Skeletal muscle cell (primary cell): ENCODE results near the gene USP44.
"Not testable (repeated sequence)": the region's sequence is repeated elsewhere in the genome, so short reads cannot be mapped to it uniquely, and the experiment has no call there.

ENCODE experiments used
- DNase-seq: peaks from one replicate; pipeline ENCODE4 v3.0.0-alpha.2; 2010; ENCODE audit warnings: low read depth
- H3K4me3 ChIP-seq: 2 replicates; pipeline ENCODE4 v1.5.1; 2011; ENCODE audit warnings: low read depth, mild to moderate bottlenecking, control low read depth, low read length, moderate library complexity

USP44 gene

GRCh38 chr12:95551305-95551704 lies at the start of gene USP44:
Gene USP44 (minus strand): TSS chr12:95551476. CDS start chr12:95534256, 17,220 bp downstream.
- H3K4me3 ChIP-seq, result no peak within 1 kb of the TSS
- no peak for DNase-seq

GRCh38 chr12:95600567-95600966 lies 49.3 kb upstream of the USP44 start:
- DNase-seq, result no peak
- no peak overlapping the region for H3K4me3 ChIP-seq

GRCh38 chr12:95599880-95600279 lies 48.6 kb upstream of the USP44 start:
- no peak overlapping the region for H3K4me3 ChIP-seq
- DNase-seq, result no peak

DNA sequence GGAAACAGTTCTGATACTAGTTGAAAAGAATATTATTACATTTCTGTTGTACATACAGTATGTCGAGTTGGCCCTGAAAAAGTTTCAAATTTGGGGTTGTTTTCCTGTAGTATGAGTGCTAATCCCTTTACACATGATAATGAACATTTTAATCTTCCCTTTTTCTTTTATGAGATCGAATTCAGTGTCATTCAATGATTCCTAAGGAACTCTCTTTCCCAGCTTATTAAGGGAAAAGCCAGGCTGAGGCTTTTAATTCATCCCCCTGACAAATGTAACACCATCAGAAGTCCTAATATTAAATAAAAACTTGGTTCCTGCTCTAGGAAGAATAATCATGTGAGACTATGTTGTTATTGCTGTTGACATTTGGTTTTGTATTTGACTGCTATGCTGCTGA lies 42.9 kb upstream of the USP44 start:
- H3K4me3 ChIP-seq, result no peak overlapping the region
- no peak for DNase-seq

DNA sequence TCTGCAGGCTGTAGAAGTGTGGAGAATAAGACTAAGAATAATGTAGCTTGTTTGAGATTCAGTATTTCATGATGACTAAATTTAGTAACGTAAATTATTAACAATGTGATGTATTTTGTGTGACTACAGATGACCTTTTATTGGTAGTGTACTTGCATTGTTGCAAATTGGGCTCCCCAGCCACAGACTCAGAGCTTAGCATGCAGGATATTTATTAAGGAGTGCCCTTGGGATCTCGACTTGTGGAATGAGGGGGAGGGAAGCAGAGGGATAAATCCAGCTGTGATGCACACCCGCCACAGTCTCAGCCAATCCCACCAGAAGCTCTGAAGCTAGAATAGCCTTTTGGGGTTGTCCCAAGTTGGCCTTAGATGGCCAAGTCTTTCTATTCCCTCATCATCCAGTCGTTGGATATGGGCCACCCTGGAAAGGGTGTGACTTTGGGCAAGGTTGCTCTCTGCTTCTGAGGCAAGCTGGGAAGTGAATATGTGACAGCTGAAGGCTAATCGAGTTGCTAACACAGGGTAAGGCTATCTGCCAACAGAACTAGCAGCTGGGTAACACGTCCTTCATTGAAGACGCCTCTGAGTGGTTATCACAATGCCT lies 42.1 kb upstream of the USP44 start:
- no peak for DNase-seq
- no peak overlapping the region for H3K4me3 ChIP-seq

DNA sequence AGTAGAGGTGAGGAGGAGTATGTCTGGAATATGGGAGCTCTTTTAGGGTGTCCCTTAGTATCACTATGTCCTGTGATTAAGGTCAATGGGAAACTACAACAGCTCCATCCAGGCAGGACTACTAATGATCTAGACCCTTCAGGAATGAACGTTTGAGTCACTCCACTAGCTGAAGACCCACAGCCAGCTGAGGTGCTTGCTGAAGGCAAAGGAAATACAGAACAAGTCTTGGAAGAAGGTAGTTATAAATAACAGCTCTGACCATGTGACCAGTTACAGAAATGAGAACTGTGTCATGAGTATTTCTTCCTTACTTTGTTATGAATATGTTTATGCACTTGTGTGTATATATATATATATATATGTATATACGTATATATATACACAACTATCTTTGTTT lies 40.5 kb upstream of the USP44 start:
- DNase-seq, result no peak
- H3K4me3 ChIP-seq, result no peak overlapping the region

GRCh38 chr12:95590775-95591174 lies 39.5 kb upstream of the USP44 start:
- H3K4me3 ChIP-seq, result no peak overlapping the region
- DNase-seq, result no peak

GRCh38 chr12:95583933-95584332 lies 32.7 kb upstream of the USP44 start:
- no peak for DNase-seq
- no peak overlapping the region for H3K4me3 ChIP-seq

DNA sequence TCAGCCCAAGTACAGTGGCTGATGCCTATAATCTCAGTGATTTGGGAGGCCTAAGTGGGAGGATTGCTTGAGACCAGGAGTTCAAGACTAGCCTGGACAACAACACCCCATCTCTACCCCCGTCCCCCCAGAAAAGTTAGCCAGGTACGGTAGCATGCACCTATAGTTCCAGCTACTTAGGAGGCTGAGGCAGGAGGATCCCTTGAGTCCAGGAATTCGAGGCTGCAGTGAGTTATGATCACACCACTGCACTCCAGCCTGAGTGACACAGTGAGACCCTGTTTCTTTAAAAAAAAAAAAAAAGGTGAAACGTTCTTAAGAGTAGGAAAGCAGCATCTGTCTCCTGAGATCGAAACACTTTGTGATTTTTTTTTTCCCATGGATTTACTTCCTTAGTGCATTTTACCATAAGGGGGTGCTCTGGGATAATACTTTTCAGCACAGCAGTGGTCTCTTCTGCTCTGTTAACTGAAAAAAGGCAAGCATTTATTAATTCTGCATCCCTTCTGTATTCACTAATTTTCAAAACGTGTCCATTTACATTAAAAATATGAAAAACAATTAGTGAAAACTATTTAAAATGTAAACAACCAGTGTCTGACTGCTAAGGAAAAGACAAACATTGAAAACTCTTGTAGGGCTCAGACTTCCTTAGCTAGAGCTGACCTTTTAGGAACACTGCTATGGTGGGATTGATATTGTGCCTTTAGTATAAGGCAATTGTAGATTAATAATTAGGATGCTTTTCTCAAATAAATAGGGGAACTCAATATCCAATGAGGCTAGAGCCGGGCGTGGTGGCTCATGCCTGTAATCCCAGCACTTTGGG lies 31.2 kb upstream of the USP44 start:
- no peak overlapping the region for H3K4me3 ChIP-seq
- DNase-seq, result no peak

GRCh38 chr12:95577820-95578219 lies 26.5 kb upstream of the USP44 start:
- no peak for DNase-seq
- H3K4me3 ChIP-seq, result no peak overlapping the region

DNA sequence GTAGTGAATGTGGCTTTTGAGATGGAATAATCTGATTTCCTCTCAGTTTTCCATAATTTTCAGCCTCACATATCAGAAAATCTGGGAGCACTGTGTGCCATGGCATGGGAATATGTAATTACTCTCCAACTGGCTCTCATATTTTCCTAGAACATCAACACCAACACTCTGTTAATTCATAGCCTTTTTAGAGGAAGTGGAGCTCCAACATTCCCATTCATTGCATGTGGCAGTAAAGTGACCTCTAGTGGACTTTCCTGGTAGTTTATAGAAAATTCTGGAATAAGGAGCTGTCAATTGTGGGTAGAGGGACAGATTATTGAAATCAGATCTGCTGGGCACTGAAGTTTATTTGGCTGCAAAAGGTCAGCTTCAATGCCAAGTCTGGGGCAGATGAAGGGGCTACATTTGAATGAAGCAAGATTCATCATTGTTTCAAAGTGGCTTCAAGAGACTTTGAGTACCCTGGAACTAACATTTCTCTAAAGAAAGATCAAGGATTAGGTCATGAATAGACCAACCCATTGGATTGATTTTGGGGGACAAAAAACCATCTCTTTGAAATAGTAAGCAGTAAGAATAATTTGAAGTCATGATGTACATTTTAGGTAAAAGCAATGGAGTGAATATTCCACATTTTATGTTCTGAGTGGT lies 23.6 kb upstream of the USP44 start:
- DNase-seq, result peak; percentile 10
- H3K4me3 ChIP-seq, result no peak overlapping the region

GRCh38 chr12:95573951-95574576 lies 22.8 kb upstream of the USP44 start:
- no peak overlapping the region for H3K4me3 ChIP-seq
- DNase-seq, result no peak

- no peak overlapping the region for H3K4me3 ChIP-seq
- no peak for DNase-seq
These were observed 20.1 kb upstream of the USP44 start for GRCh38 chr12:95571369-95571768.

- not testable (repeated sequence) for H3K4me3 ChIP-seq, DNase-seq
These were observed 16.8 kb upstream of the USP44 start for GRCh38 chr12:95568045-95568444.

DNA sequence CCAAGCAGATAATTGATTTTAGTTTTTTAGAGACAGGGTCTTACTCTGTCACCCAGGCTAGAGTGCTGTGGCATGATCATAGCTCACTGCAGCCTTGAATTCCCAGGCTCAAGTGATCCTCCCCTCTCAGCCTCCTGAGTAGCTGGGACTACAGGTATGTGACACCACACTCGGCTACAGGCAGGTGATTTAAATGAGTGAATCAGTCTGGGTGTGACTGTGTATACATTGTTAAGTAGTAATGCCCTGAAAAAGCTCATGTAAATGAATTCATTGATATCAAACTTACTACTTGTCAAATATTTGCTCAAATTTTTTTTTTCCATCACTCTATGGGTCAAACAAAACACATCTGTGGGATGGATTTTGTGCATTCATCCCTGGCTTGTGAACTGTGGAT lies 6.3 kb upstream of the USP44 start:
- H3K4me3 ChIP-seq, result no peak overlapping the region
- DNase-seq, result no peak

- H3K4me3 ChIP-seq, result no peak overlapping the region
- DNase-seq, result no peak
These were observed 3.3 kb upstream of the USP44 start for GRCh38 chr12:95554532-95555071.

DNA sequence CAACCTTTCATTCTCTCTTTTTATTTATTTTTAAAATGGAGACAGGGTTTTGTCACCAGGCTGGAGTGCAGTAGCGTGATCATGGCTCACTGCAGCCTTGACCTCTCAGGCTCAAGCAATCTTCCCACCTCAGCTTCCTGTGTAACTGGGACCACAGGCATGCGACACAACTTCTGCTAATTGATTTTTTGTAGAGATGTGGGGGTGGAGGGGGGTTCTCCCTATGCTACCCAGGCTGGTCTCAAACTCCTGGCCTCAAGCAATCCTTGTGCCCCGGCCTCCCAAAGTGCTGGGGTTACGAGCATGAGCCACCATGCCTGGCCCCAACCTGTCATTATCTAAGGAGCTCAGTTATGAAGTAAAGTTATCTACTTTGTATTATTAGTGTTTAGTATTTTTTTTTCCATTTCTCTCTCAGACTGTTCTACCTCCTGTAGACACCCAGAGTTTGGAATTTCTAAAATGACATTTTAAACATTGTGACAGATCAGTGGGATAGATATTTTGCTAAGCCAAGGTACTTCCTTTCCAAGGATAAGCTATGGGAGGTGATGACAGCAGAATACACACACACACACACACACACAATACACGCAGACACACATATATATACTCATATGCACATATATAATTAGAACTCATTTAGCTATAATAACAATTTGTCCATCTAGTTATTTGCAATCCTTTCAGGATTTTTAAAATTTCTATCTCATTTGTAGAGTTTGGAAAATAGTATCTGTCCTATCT lies 2.1 kb upstream of the USP44 start:
- H3K4me3 ChIP-seq, result no peak overlapping the region
- DNase-seq, result no peak

DNA sequence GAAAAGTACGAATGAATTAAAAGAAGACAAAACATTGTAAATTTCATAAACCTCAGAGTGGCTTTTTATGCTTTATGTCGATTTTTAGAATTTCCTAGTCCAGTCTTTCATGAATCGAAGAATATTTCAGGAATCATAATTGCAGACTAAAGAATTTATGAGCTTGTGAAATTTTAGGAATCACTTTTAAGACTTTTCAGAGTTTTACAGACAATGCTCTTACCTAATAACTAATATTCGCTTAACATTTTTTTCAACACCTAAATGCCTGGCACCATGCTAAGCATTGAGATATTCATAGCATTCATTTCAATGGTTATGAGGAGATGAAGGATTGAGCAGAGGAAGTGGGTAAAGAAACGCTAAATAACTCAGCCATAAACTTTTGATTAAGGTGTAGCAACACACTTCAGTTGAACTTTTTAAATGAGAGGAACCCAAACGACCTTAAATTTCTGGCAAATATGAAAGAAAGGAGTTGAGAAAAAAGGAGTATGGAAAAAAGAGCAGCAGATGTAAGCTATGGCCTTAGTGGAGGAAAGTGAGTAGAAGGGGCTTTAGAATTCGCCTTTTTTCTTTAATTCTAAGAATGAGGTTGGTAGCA lies 739 bp upstream of the USP44 start:
- no peak for DNase-seq
- no peak overlapping the region for H3K4me3 ChIP-seq
